Measurements from ENCODE around the gene NATD1.

Gene NATD1

GRCh38 chr17:21252796-21253645, at the start of gene NATD1:
TSS of gene NATD1 (minus strand) at chr17:21253410. CDS start at chr17:21253264, 146 bp downstream.
- peak; percentile 87 to 88 for ATAC-seq

GRCh38 chr17:21301593-21302550, 48.7 kb upstream of the NATD1 start:
- ATAC-seq, result no peak

GRCh38 chr17:21300601-21301571, 47.7 kb upstream of the NATD1 start:
- no peak for ATAC-seq

GRCh38 chr17:21299981-21300600, 46.9 kb upstream of the NATD1 start:
- ATAC-seq, result no peak

GRCh38 chr17:21298983-21299519, 45.8 kb upstream of the NATD1 start:
- no peak for ATAC-seq

GRCh38 chr17:21298056-21298982, 45.1 kb upstream of the NATD1 start:
- ATAC-seq, result no peak

GRCh38 chr17:21297597-21297996, 44.4 kb upstream of the NATD1 start:
- no peak for ATAC-seq

GRCh38 chr17:21297026-21297520, 43.9 kb upstream of the NATD1 start:
- no peak for ATAC-seq

- no peak for ATAC-seq
Observed at GRCh38 chr17:21296097-21297025, 43.2 kb upstream of the NATD1 start.

- no peak for ATAC-seq
Observed at GRCh38 chr17:21295036-21295952, 42.1 kb upstream of the NATD1 start.

GRCh38 chr17:21294321-21295035, 41.3 kb upstream of the NATD1 start:
- ATAC-seq, result no peak

- ATAC-seq, result no peak
Observed at GRCh38 chr17:21293831-21294210, 40.6 kb upstream of the NATD1 start.

- no peak for ATAC-seq
Observed at GRCh38 chr17:21292867-21293830, 39.9 kb upstream of the NATD1 start.

GRCh38 chr17:21291862-21292261, 38.7 kb upstream of the NATD1 start:
- ATAC-seq, result no peak

GRCh38 chr17:21291357-21291756, 38.1 kb upstream of the NATD1 start:
- no peak for ATAC-seq

Data from activated CD4-positive, CD25-positive, alpha-beta regulatory T cell treated with anti-CD3 and anti-CD28 coated beads, Interleukin-2, amount 50 U/mL, for 24 hours (primary cell).